SK-N-SH (cell line): Measurements from ENCODE around the gene DAB1.

ENCODE experiments used
- EZH2phosphoT487 ChIP-seq: fragments of 200-600 bp; sonication (generic); IDR thresholded peaks from 2 replicates; pipeline ENCODE4 v1.6.1; 2017; ENCODE audit warnings: low read depth, mixed run types, mild to moderate bottlenecking, antibody characterized with exemption, moderate library complexity, borderline replicate concordance
- GABPA ChIP-seq: IDR thresholded peaks from 2 replicates; pipeline ENCODE4 v1.4.0; 2012; ENCODE audit warnings: low read depth, mild to moderate bottlenecking
- JUND ChIP-seq: IDR thresholded peaks from 2 replicates; pipeline ENCODE4 v1.4.0; 2012
- NRF1 ChIP-seq: IDR thresholded peaks from 2 replicates; pipeline ENCODE4 v1.6.1; 2012; ENCODE audit warnings: low read depth, mild to moderate bottlenecking, low read length
- SMC3 ChIP-seq: IDR thresholded peaks from 2 replicates; pipeline ENCODE4 v1.6.1; 2012; ENCODE audit warnings: low read depth, low read length, improper control_type of control experiment
- TAF1 ChIP-seq: IDR thresholded peaks from 2 replicates; pipeline ENCODE4 v1.6.1; 2012; ENCODE audit warnings: low read depth, mild to moderate bottlenecking, low read length, moderate library complexity, borderline replicate concordance
- TF ChIP-seq, protein P1 (sequence below): fragments of 200-600 bp; sonication (generic); IDR thresholded peaks from 2 replicates; pipeline ENCODE4 v1.6.1; 2017; ENCODE audit warnings: antibody characterized with exemption, mild to moderate bottlenecking, moderate library complexity
- TF ChIP-seq, protein P2 (sequence below): IDR thresholded peaks from 2 replicates; pipeline ENCODE4 v1.6.1; 2012; ENCODE audit warnings: mild to moderate bottlenecking, low read depth, low read length, moderate library complexity
- TF ChIP-seq, protein P3 (sequence below): IDR thresholded peaks from 2 replicates; pipeline ENCODE4 v1.4.0; 2012; ENCODE audit warnings: low read depth, borderline replicate concordance
- TF ChIP-seq, protein P4 (sequence below): IDR thresholded peaks from 2 replicates; pipeline ENCODE4 v1.4.0; 2012; ENCODE audit warnings: low read depth, borderline replicate concordance

DNA sequence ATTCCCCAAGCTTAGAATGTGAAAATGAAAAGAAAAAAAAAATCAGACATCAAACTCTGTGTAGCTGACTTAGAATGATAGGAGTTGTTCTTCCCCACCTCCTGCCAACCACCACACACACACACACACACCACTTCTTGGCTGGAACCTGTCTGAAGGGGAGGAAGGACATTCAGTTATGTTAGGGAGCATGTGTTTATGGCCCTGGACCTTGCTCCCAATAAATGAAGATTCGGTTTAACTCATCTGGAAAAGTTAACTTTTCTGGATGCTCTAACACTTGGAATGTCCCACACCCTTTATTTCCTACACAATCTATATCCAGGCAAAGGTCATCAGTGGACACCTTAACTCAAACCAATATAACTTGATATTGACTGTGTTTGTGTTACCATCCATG, 112.4 kb downstream of the DAB1 start:
- TF ChIP-seq, protein P1, sequence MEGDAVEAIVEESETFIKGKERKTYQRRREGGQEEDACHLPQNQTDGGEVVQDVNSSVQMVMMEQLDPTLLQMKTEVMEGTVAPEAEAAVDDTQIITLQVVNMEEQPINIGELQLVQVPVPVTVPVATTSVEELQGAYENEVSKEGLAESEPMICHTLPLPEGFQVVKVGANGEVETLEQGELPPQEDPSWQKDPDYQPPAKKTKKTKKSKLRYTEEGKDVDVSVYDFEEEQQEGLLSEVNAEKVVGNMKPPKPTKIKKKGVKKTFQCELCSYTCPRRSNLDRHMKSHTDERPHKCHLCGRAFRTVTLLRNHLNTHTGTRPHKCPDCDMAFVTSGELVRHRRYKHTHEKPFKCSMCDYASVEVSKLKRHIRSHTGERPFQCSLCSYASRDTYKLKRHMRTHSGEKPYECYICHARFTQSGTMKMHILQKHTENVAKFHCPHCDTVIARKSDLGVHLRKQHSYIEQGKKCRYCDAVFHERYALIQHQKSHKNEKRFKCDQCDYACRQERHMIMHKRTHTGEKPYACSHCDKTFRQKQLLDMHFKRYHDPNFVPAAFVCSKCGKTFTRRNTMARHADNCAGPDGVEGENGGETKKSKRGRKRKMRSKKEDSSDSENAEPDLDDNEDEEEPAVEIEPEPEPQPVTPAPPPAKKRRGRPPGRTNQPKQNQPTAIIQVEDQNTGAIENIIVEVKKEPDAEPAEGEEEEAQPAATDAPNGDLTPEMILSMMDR = no peak
- TF ChIP-seq EZH2phosphoT487 = no peak
- no peak for TF ChIP-seq NRF1
- no peak for TF ChIP-seq JUND
- no peak for TF ChIP-seq TAF1
- no peak for TF ChIP-seq SMC3
- TF ChIP-seq GABPA = no peak
- TF ChIP-seq, protein P2, sequence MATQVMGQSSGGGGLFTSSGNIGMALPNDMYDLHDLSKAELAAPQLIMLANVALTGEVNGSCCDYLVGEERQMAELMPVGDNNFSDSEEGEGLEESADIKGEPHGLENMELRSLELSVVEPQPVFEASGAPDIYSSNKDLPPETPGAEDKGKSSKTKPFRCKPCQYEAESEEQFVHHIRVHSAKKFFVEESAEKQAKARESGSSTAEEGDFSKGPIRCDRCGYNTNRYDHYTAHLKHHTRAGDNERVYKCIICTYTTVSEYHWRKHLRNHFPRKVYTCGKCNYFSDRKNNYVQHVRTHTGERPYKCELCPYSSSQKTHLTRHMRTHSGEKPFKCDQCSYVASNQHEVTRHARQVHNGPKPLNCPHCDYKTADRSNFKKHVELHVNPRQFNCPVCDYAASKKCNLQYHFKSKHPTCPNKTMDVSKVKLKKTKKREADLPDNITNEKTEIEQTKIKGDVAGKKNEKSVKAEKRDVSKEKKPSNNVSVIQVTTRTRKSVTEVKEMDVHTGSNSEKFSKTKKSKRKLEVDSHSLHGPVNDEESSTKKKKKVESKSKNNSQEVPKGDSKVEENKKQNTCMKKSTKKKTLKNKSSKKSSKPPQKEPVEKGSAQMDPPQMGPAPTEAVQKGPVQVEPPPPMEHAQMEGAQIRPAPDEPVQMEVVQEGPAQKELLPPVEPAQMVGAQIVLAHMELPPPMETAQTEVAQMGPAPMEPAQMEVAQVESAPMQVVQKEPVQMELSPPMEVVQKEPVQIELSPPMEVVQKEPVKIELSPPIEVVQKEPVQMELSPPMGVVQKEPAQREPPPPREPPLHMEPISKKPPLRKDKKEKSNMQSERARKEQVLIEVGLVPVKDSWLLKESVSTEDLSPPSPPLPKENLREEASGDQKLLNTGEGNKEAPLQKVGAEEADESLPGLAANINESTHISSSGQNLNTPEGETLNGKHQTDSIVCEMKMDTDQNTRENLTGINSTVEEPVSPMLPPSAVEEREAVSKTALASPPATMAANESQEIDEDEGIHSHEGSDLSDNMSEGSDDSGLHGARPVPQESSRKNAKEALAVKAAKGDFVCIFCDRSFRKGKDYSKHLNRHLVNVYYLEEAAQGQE = no peak
- TF ChIP-seq, protein P3, sequence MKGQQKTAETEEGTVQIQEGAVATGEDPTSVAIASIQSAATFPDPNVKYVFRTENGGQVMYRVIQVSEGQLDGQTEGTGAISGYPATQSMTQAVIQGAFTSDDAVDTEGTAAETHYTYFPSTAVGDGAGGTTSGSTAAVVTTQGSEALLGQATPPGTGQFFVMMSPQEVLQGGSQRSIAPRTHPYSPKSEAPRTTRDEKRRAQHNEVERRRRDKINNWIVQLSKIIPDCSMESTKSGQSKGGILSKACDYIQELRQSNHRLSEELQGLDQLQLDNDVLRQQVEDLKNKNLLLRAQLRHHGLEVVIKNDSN = no peak
- TF ChIP-seq, protein P4, sequence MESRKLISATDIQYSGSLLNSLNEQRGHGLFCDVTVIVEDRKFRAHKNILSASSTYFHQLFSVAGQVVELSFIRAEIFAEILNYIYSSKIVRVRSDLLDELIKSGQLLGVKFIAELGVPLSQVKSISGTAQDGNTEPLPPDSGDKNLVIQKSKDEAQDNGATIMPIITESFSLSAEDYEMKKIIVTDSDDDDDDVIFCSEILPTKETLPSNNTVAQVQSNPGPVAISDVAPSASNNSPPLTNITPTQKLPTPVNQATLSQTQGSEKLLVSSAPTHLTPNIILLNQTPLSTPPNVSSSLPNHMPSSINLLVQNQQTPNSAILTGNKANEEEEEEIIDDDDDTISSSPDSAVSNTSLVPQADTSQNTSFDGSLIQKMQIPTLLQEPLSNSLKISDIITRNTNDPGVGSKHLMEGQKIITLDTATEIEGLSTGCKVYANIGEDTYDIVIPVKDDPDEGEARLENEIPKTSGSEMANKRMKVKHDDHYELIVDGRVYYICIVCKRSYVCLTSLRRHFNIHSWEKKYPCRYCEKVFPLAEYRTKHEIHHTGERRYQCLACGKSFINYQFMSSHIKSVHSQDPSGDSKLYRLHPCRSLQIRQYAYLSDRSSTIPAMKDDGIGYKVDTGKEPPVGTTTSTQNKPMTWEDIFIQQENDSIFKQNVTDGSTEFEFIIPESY = no peak
